HCT116 (cell line): ENCODE measurements around the gene P2RY14.

Source experiments
- CTCF ChIP-seq, 3 experiments: fragments of 200-600 bp in 1 of 3; sonication (generic) in 1 of 3; IDR thresholded peaks in 2 of 3; conservative IDR thresholded peaks in 1 of 3; 2 replicates each; pipeline ENCODE4 v1.5.1; 2012 to 2017; ENCODE audit warnings: low read depth in 2 of 3, low read length in 2 of 3, antibody characterized with exemption in 1 of 3, borderline replicate concordance in 1 of 3, control low read depth in 1 of 3, mild to moderate bottlenecking in 1 of 3, mixed read lengths in 1 of 3, mixed run types in 1 of 3, moderate library complexity in 1 of 3; ENCODE audit not compliant: insufficient read depth in 1 of 3
- EZH2 ChIP-seq: fragments of 200-600 bp; sonication (generic); IDR thresholded peaks from 2 replicates; pipeline ENCODE4 v1.6.1; 2017; ENCODE audit warnings: antibody characterized with exemption, mixed run types
- EZH2phosphoT487 ChIP-seq: fragments of 200-600 bp; IDR thresholded peaks from 2 replicates; pipeline ENCODE4 v1.6.1; 2018; ENCODE audit warnings: antibody characterized with exemption, borderline replicate concordance
- JUND ChIP-seq: IDR thresholded peaks from 2 replicates; pipeline ENCODE4 v1.6.1; 2012
- POLR2A ChIP-seq: IDR thresholded peaks from 2 replicates; pipeline ENCODE4 v1.7.0; 2011; ENCODE audit warnings: borderline replicate concordance; ENCODE audit not compliant: insufficient read depth, insufficient read length; ENCODE audit errors: extremely low read depth
- POLR2AphosphoS5 ChIP-seq: IDR thresholded peaks from 2 replicates; pipeline ENCODE4 v1.6.1; 2011; ENCODE audit warnings: mild to moderate bottlenecking, low read depth, low read length, moderate library complexity
- RAD21 ChIP-seq: IDR thresholded peaks from 2 replicates; pipeline ENCODE4 v1.6.1; 2012; ENCODE audit warnings: low read depth, mild to moderate bottlenecking
- REST ChIP-seq: IDR thresholded peaks from 2 replicates; pipeline ENCODE4 v1.6.1; 2012; ENCODE audit warnings: low read depth
- SP1 ChIP-seq: IDR thresholded peaks from 2 replicates; pipeline ENCODE4 v1.6.1; 2012; ENCODE audit warnings: low read depth
- TCF7L2 ChIP-seq: IDR thresholded peaks from 2 replicates; pipeline ENCODE4 v1.7.0; 2011; ENCODE audit warnings: borderline replicate concordance, inconsistent platforms; ENCODE audit not compliant: insufficient read depth, insufficient read length; ENCODE audit errors: extremely low read depth
- ZNF274 ChIP-seq: fragments of 200-500 bp; sonication (Bioruptor generic); IDR thresholded peaks from 2 replicates; pipeline ENCODE4 v1.6.1; 2014; ENCODE audit warnings: mild to moderate bottlenecking, low read depth, low read length, inconsistent platforms

GRCh38 chr3:151306168-151306810 lies 27.9 kb upstream of the P2RY14 start:
- TF ChIP-seq CTCF (IDR thresholded peaks at IDR 0.05 in 2 of 3, conservative IDR thresholded peaks at IDR 0.05 in 1 of 3; ENCODE audit: borderline replicate concordance in 1 of 3, insufficient read depth in 1 of 3, low read depth in 2 of 3, low read length in 2 of 3): no peak
- no peak for TF ChIP-seq RAD21
- TF ChIP-seq POLR2AphosphoS5: no peak
- TF ChIP-seq REST: no peak
- no peak for TF ChIP-seq TCF7L2
- no peak for TF ChIP-seq POLR2A
- TF ChIP-seq SP1: no peak
- no peak for TF ChIP-seq EZH2phosphoT487
- no peak for TF ChIP-seq JUND
- TF ChIP-seq ZNF274: no peak
- TF ChIP-seq EZH2: no peak
